Activated naive CD8-positive, alpha-beta T cell treated with anti-CD3 and anti-CD28 coated beads, Interleukin-2, amount 50 U/mL, for 16 hours (primary cell): Measurements from ENCODE around the gene HLTF.
"Not testable (repeated sequence)": the region's sequence is repeated elsewhere in the genome, so short reads cannot be mapped to it uniquely, and the experiment has no call there.

ENCODE experiments used
- DNase-seq: peaks from one replicate; pipeline ENCODE4 v3.0.0-alpha.2; 2020; ENCODE audit warnings: low read depth, low spot score

The HLTF gene

DNA sequence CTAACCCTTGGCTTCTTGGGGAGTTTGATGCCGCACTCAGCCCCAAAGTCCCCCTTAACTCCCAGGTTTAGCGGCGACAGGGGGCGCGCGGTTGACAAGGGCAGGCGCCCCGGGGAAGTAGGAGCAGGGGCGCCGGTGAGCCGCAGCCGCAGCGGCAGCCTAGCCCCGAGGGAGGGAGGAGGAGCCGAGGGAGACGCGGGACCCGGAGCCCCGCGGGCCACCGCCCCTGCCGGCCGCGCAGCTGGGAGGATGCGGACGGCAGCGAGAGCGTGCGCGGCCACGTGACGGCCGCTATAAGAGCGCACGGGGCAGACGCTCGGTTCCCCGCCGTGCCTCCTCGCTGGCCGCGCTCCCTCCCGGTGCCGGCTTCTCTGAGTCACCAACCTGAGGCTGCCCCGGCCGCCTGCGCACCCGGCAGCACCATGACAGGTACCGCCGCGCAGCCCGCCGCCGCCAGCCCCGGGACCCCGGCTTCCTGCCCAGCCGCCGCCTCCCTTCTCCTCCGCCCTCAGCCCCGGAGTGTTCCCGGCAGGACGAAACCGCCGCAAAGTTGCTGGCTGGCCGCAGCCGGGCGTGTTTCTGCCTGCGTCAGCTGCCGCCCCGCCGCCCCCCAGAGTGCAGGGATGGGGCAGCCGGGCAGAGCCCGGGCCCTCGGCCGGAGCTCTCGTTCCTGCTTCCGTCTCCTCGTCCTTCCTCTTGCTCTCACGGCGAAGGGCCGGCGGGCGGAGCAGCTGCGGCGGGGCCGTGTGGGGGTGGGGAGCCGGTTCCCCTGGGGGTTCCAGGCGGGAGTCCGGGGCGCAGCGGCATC is 94.9 kb downstream of the HLTF start, which contains the start of gene GYG1:
Gene GYG1, plus strand, starts transcription at position 322 of the 808 bp plus-strand sequence. Its CDS starts 101 bp downstream, at position 423.
- peak; percentile 54 for DNase-seq

DNA sequence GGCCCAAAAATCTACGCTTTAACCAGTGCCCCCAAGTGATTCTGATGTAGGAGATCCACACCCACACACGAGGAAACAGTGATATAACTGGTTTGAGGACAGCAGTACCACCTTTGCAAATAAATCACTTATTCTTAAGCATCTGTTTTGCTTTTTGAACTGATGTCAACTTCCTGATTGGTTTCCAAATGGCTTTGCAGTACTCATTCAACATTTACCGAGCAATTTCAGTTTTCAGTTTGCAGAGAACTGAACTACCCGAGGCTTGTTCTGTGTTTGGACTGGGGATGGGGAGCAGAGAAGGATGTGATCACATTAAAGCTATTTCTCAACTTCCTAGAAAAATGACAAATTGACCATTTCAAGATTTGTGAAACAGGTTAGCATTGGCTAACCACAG is 96.1 kb downstream of the HLTF start:
- DNase-seq: no peak

DNA sequence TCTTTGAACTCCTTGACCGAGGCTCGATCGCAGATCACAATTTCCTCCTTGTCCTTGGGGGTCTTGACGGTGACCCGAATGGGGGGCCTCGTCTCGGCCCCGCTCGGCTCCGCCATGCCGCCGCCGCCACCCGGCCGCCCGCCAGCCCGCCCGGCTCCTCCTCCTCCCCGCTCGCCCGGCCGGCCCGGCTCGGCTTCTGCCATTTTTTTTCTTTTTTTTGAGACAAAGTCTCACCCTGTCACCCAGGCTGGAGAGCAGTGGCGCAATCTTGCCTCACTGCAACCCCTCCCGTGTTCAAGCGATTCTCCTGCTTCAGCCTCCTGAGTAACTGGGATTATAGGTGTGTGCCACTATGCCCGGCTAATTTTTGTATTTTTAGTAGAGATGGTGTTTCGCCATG is 98.8 kb downstream of the HLTF start:
- not testable (repeated sequence) for DNase-seq

DNA sequence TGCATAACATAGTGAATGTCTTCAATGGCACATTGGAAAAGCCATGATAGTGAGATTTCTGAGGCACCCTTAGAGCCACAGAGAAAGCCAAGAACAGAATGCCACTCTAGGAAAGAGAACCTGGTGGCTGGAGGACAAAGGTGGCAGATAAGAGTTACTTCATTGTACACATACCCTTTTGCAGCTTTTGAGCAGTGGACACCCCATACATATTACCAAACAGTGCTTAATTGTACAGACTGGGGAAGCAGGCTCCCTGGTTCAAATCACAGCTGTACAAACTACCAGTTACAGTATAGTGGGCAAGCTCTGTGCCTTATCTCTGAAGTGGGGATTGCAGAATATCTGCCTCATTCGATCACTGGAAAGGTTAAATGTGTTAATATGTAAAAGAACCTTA is 105.1 kb downstream of the HLTF start:
- DNase-seq: no peak
